MM.1S (cell line): ENCODE data around the gene FILIP1.

Source experiments
- CTCF ChIP-seq: fragments of 300-600 bp; sonication (generic); IDR thresholded peaks from 2 replicates; pipeline ENCODE4 v1.5.1; 2016; ENCODE audit warnings: antibody characterized with exemption, low read length, mixed read lengths
- EZH2 ChIP-seq: fragments of 300-600 bp; sonication (generic); optimal IDR thresholded peaks from 2 replicates; pipeline ENCODE3; 2017; ENCODE audit warnings: low read depth, mild to moderate bottlenecking, antibody characterized with exemption, low read length, mixed read lengths
- EZH2phosphoT487 ChIP-seq: fragments of 300-600 bp; sonication (generic); IDR thresholded peaks from 2 replicates; pipeline ENCODE4 v1.6.1; 2018; ENCODE audit warnings: antibody characterized with exemption, low read length

GRCh38 chr6:75329703-75330102, 163.9 kb downstream of the FILIP1 start:
- no peak for TF ChIP-seq CTCF
- TF ChIP-seq EZH2: no peak
- no peak for TF ChIP-seq EZH2phosphoT487
